Renal pelvis (tissue), 4 donors: ENCODE data around the gene TMEM163. TPM values are rescaled to one million over a fixed set of nuclear protein-coding genes. Genes with fewer than 3 reads are reported as not detected.
A peak's percentile ranks its signal among the peaks of the same experiment; 100 is the strongest.

Experiments used
- DNase-seq: peaks from one replicate; pipeline ENCODE4 v3.0.0-alpha.2; 2013
- polyA plus RNA-seq, 3 donors: library from polyadenylated mRNA; unstranded; fragments of 120-200 nt; gene quantifications; one replicate each; pipeline ENCODE4 v1.2.1, GENCODE V29; 2013; ENCODE audit not compliant: insufficient read length in 3 of 3

TMEM163 gene
- polyA plus RNA-seq, 3 donors, result 1.6 to 2.0 (median 1.9) TPM

GRCh38 chr2:134694411-134694810 is 24.4 kb downstream of the TMEM163 start:
- DNase-seq, result no peak

DNA sequence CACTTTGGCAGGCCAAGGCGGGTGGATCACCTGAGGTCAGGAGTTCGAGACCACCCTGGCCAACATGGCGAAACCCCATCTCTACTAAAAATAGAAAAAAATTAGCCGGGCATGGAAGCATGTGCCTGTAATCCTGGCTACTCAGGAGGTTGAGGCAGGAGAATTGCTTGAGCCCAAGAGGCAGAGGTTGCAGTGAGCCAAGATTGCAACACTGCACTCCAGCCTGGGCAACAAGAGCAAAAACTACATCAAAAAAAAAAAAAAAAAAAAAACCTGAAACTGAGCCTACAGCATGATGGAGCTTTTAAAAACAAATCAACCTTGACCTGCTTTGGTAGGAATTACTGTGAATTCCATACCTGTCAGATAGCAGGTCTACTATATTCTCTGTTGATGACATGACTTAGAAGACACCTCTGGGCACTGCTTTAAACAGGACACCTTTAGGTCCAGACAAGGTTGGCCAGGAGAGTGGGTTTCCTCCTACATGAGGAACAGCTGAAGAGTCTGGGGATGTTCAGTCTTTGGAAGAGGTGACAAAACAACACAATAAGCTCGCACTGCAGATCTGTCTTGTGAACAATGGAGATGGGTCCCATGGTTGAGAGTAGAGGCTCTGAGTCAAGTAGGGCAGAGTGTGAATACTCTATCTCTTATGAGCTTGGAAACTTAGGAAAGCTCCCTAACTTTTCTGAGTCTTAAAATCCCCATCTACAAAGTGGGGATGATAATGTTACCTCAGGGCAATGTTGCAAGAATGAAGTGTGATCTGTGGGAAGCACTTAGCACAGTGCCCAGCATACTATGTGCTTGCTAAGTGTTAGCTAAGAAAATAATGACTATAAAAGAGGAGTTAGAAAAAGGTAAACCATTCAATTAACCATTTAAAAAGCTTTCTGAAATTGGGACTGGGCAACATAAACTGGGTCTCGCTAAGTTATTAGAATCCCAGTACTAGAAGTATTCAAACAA is 25.2 kb downstream of the TMEM163 start:
- DNase-seq, result no peak

DNA sequence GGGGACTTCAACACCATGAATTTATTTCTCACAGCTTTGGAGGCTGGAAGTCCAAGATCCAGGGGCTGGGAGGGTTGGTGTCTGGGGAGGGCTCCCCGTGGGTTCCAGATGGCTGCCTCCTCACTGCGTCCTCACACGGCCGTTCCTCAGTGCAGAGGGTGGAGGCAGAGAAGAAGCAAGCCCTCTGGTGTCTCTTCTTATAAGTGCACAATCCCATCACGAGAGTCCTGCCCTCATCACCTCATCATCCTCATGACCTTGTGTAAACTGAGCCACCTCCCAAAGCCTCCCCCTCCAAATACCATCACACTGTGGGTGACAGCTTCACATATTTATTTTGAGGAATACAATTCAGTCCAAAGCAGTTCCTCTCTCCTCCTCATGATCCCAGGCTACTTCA is 26.3 kb downstream of the TMEM163 start:
- DNase-seq, result no peak

DNA sequence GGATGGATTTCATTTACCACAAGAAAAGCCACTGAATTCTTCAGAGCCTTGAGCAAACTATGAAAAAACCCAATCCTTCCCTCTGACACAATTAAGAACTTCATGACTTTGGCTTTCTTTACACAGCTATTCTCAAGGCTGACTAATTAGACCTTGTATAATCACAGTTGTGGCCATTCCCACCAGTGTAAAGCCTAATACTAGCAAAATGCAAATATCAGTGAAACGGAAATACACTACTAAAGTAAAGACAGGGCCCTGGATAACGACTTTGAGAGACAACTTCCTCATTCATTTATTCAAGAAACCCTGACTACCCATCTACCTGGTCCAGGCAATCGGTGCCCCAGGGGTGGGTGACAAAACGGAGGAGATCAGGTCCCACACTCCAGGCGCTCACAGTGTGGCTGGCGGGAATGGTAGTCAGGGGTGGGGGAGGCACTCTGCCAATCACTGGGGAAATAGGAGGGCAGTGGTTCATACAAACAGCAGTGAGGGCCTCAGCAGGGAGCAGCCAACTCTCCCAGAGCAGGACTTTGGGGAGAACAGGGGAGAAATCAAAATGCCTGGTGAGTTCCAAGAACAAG is 28.1 kb downstream of the TMEM163 start:
- DNase-seq, result no peak

- DNase-seq, result no peak
These were observed 29.5 kb downstream of the TMEM163 start for GRCh38 chr2:134689315-134689714.

- DNase-seq, result no peak
These were observed 32.8 kb downstream of the TMEM163 start for GRCh38 chr2:134685967-134686366.

- no peak for DNase-seq
These were observed 35.2 kb downstream of the TMEM163 start for GRCh38 chr2:134683561-134684112.

GRCh38 chr2:134682726-134683125 is 36.1 kb downstream of the TMEM163 start:
- no peak for DNase-seq

DNA sequence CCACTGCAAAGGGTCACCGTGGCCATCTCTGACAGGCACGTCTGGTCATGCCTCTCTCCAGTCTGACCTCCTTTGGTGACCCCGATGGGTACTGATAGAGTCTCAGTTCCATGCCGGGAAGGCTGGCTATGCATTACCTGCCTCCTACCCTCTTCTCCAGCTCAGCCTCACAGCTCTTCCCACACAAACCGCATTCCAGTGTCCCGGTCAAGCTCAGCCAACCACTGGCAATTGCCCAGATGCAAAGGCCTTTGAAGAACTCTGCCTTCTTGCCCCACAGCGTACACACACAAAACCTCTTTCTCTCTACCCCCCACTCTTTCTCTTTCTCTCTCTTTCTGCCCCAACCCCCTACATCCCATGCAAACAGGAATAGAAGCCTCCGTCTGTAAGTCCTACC is 37.6 kb downstream of the TMEM163 start:
- no peak for DNase-seq

DNA sequence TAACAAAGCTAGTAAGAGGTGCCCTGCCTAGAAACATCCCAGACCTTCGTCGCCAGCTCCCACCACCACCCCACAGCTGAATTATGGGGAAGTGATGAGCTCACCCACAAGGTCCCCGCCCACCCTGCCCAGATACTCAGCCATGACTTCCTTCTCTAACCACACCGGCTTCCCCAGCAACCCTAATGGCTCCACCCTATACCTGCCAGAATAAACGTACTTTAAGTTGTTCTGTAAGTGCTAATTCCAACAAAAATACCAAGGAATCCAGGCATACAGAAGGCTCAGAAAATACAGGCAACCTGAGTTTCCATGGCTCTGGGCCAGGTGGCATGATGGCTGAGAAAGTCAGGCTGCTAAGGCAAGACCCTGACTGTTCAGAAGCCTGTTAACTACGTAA is 39.1 kb downstream of the TMEM163 start:
- DNase-seq, result no peak

GRCh38 chr2:134679294-134679693 is 39.5 kb downstream of the TMEM163 start:
- DNase-seq, result no peak

DNA sequence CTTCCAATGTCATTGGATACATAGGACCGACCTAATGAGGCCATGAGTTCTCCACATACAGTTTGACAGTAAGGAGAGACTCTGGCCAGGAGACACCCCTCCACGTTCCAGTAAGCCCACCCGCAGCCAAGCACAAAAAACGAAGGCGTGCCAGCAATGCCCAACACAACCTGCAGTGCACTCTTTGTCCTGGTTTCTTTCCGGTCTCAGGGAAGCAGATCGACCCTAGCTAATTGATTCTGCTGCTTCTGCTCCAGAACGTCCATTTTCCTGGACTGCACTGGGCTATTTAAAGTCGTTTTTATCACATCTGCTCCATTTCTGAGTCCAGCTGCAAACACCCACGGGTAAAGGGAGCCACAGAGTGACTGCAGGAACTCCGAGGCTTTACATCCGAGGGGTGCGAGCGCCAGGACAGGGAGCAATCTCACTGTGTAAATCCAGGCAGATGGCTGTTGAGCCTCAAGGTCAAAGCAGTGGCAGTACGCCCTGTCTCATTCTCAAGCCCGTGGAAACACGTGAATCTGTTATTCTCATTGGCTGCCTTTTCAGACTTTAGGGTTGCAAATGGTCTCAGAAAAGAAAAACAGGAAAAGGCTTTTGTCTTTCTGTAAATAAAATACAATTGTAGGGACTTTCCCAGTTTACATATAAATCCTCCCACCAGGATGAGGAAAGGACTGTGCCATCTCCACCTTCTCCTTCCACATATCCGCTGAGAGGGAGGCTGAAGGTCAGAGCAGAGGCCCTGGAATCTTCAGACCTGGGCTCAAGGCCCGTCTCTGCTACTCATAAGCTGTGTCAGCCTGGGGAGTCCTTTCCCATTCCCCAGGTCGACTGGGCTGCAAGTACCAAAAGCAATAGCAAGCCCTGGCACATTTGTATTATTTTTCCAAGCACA is 40.7 kb downstream of the TMEM163 start:
- DNase-seq, result peak; percentile 8

DNA sequence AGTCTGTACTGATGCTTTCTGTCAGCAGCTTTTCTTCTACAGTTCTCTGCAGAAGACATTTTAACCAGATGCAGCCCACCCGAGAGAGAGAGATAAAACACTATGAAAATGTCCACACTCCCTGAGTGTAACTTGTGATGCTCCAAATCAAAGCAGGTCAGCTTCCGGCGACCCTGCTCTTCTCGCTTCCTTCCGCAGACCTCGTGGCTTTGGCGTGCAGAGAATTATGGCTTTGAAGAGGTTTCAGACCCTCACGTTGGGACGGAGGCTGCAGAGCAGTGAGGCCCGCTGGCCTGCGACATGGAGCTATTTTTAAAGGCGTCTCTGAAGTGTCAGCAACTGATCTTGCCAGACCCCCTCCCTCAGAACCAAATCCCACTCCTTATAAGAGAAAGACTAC is 41.8 kb downstream of the TMEM163 start:
- no peak for DNase-seq

GRCh38 chr2:134675314-134675713 is 43.5 kb downstream of the TMEM163 start:
- DNase-seq, result no peak

GRCh38 chr2:134674687-134675086 is 44.1 kb downstream of the TMEM163 start:
- no peak for DNase-seq

DNA sequence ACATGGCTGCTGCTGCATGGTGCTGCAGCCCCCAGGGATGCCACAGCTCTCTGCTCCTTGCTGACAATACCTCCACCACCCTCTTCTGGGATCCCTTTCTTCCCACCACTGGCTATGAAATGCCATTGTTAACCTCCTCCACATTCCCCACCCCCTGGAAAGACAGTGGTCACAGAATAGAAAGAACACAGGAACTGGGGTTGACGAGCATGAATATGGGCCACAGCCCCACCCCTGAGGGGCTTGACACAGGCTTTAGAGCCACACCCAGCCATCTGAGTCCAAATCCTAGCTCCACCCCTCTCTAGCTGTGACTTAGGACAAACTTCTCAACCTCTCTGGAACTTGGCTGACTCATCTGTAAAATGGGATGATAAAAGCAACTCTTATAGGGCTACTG is 47.3 kb downstream of the TMEM163 start:
- DNase-seq, result no peak

GRCh38 chr2:134670955-134671354 is 47.8 kb downstream of the TMEM163 start:
- DNase-seq, result no peak

DNA sequence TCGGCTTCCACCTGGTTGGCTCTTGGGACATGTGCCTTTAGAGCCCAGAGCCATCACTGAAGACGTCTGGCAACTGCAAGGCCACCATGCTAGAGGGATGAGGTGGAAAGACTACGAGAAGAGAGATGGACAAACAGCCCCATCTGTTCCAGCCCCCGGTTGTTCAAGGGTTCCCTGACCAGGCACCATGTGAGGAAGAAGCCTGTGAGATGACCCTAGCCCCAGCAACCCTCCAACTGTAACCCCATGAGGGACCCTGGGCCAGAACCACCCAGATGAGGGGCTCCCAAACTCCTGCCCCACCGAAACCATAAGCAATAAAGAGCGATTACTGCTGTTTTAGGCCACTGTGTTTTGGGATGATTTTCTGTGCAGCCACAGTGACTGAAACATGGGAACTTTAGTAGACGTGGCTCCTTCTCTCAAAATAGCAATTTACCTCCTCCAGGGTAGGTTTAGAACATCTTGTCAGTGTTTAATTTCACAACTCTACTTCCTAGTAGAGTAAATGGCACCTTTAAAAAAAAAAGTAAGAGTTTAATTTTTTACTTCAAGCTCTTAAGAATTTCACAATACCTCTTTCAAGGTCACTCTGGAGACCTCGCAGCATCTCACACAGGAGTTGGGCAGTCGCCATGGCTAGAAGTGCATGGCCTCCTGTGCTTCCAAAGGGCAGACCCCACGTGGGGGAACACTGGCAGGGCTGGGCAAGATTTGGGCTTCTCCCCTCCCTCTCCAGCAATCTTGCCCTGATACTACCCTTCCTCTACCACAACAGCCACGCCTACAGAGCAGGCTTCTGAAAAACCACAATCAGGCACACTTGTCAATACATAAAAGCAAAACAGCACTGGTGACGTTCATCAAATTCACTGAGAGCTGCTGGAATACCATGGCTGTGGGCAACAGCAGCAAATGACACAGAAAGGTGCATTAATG is 48.8 kb downstream of the TMEM163 start:
- DNase-seq, result no peak

- DNase-seq, result no peak
These were observed 50.0 kb downstream of the TMEM163 start for GRCh38 chr2:134668821-134669220.

GRCh38 chr2:134667541-134667940 is 51.3 kb downstream of the TMEM163 start:
- DNase-seq, result no peak

DNA sequence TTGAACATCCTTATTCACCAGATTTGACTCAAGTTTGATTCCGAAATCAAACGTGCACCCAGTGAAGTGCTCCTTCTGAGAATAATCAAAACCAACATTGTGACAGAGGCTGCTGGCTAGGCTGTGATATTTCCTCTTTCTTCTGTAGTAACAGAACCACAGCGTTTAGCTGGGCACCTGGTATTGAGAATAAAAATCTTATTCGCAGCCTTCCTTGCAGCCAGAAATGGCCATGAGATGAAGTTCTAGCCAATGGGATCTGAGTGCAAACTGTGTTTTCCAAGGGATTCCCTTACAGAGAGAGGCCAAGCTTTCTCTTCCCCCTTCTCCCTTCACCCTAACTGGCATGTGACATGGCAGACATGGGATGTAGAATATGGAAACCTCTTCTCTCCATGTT is 51.7 kb downstream of the TMEM163 start:
- no peak for DNase-seq
